ENCODE data around the gene SFSWAP.

Gene SFSWAP

DNA sequence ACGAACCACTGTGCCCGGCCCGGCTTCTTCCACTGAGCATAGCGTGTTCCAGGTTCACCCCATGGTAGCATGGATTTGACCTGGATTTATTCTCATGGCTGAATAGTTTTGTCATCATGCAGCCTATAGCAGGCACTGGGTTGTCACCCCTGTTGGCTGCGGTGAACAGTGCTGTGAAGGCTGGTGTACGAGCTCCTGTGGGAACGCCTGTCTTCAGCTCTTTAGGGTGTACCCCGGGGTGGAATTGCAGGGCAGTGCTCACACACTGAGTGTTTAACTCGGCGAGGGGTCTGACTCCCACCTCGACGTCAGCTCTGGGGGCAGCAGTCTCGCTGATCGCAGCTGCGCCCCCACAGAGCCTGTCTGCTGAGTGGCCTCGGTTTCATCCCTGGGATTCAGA lies 132.6 kb downstream of the SFSWAP start:
- DNase-seq (ENCODE audit: low read depth in 1 of 2, low spot score in 1 of 2) = no peak
- TF ChIP-seq SPI1 (IDR thresholded peaks at IDR 0.05; ENCODE audit: borderline replicate concordance, low read depth) = no peak
- TF ChIP-seq GABPA (IDR thresholded peaks at IDR 0.05; ENCODE audit: low read depth) = no peak
- TF ChIP-seq POLR2AphosphoS5 (IDR thresholded peaks at IDR 0.05; ENCODE audit: low read depth) = no peak
- Histone ChIP-seq H3K27ac (replicated peaks) (no peak overlapping the region), H3K27me3 (ENCODE audit: insufficient read depth, poor library complexity, severe bottlenecking) (no peaks in the 10 kb centered on the region), H3K4me3 (replicated peaks; ENCODE audit: insufficient read depth, low read length) (no peak overlapping the region)

DNA sequence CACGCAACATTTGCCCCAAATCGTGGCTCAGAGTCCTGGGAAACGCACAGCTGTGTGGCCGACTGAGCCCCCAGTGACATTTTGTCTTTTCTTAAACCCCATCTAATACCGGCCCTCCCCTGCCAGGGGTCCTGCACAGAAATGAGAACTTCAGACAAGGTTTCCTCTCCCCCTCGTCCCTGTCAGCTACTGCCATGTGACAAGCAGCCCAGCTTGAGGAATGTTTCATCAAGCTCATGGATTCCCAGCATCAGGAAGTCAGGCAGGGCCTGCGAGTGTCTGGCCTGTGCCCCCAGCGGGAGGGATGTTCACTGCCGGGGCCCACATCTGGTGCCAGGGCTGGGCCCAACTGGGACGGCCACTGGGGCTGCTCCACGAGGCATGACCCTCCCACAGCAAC lies 133.2 kb downstream of the SFSWAP start:
- H3K27ac ChIP-seq (replicated peaks) = no peak overlapping the region
- H3K27me3 ChIP-seq (ENCODE audit: insufficient read depth, poor library complexity, severe bottlenecking) = no peaks in the 10 kb centered on the region
- TF ChIP-seq SPI1 (IDR thresholded peaks at IDR 0.05; ENCODE audit: borderline replicate concordance, low read depth) (no peak), GABPA (IDR thresholded peaks at IDR 0.05; ENCODE audit: low read depth) (no peak), POLR2AphosphoS5 (IDR thresholded peaks at IDR 0.05; ENCODE audit: low read depth) (no peak)
- TF ChIP-seq, protein P1, sequence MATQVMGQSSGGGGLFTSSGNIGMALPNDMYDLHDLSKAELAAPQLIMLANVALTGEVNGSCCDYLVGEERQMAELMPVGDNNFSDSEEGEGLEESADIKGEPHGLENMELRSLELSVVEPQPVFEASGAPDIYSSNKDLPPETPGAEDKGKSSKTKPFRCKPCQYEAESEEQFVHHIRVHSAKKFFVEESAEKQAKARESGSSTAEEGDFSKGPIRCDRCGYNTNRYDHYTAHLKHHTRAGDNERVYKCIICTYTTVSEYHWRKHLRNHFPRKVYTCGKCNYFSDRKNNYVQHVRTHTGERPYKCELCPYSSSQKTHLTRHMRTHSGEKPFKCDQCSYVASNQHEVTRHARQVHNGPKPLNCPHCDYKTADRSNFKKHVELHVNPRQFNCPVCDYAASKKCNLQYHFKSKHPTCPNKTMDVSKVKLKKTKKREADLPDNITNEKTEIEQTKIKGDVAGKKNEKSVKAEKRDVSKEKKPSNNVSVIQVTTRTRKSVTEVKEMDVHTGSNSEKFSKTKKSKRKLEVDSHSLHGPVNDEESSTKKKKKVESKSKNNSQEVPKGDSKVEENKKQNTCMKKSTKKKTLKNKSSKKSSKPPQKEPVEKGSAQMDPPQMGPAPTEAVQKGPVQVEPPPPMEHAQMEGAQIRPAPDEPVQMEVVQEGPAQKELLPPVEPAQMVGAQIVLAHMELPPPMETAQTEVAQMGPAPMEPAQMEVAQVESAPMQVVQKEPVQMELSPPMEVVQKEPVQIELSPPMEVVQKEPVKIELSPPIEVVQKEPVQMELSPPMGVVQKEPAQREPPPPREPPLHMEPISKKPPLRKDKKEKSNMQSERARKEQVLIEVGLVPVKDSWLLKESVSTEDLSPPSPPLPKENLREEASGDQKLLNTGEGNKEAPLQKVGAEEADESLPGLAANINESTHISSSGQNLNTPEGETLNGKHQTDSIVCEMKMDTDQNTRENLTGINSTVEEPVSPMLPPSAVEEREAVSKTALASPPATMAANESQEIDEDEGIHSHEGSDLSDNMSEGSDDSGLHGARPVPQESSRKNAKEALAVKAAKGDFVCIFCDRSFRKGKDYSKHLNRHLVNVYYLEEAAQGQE (IDR thresholded peaks at IDR 0.05; ENCODE audit: insufficient replicate concordance, low read depth) = no peak
- TF ChIP-seq, protein P2, sequence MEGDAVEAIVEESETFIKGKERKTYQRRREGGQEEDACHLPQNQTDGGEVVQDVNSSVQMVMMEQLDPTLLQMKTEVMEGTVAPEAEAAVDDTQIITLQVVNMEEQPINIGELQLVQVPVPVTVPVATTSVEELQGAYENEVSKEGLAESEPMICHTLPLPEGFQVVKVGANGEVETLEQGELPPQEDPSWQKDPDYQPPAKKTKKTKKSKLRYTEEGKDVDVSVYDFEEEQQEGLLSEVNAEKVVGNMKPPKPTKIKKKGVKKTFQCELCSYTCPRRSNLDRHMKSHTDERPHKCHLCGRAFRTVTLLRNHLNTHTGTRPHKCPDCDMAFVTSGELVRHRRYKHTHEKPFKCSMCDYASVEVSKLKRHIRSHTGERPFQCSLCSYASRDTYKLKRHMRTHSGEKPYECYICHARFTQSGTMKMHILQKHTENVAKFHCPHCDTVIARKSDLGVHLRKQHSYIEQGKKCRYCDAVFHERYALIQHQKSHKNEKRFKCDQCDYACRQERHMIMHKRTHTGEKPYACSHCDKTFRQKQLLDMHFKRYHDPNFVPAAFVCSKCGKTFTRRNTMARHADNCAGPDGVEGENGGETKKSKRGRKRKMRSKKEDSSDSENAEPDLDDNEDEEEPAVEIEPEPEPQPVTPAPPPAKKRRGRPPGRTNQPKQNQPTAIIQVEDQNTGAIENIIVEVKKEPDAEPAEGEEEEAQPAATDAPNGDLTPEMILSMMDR (IDR thresholded peaks at IDR 0.05; ENCODE audit: insufficient read depth, low read length) = no peak
- H3K4me3 ChIP-seq (replicated peaks; ENCODE audit: insufficient read depth, low read length) = no peak overlapping the region
- DNase-seq (ENCODE audit: low read depth in 1 of 2, low spot score in 1 of 2) = no peak

DNA sequence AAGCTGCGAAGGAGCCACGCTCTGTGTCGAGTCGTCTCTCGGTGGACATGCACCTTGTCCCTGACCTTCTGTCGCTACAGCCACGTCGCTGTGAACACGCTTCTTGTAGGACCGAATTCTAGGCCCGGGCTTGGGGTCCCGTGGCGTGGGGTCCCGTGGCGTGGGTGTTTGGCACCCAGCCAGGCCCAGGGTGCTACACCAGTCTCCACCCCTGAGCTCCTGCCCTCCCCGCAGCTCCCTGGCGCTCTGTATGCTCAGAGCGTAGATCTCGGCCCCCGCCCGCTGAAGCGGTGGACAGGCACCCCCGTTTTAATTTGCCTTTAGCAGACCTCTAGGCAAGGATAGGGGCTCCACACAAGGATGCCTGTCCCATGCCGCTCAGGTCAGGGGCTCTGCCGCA lies 133.8 kb downstream of the SFSWAP start:
- DNase-seq (ENCODE audit: low read depth in 1 of 2, low spot score in 1 of 2) = no peak
- Histone ChIP-seq H3K4me3 (replicated peaks; ENCODE audit: insufficient read depth, low read length) (no peak overlapping the region), H3K27me3 (ENCODE audit: insufficient read depth, poor library complexity, severe bottlenecking) (no peaks in the 10 kb centered on the region), H3K27ac (replicated peaks) (no peak overlapping the region)
- TF ChIP-seq, protein P1 (IDR thresholded peaks at IDR 0.05; ENCODE audit: insufficient replicate concordance, low read depth) = no peak
- TF ChIP-seq, protein P2 (IDR thresholded peaks at IDR 0.05; ENCODE audit: insufficient read depth, low read length) = no peak
- TF ChIP-seq SPI1 (IDR thresholded peaks at IDR 0.05; ENCODE audit: borderline replicate concordance, low read depth) (no peak), GABPA (IDR thresholded peaks at IDR 0.05; ENCODE audit: low read depth) (no peak), POLR2AphosphoS5 (IDR thresholded peaks at IDR 0.05; ENCODE audit: low read depth) (no peak)

DNA sequence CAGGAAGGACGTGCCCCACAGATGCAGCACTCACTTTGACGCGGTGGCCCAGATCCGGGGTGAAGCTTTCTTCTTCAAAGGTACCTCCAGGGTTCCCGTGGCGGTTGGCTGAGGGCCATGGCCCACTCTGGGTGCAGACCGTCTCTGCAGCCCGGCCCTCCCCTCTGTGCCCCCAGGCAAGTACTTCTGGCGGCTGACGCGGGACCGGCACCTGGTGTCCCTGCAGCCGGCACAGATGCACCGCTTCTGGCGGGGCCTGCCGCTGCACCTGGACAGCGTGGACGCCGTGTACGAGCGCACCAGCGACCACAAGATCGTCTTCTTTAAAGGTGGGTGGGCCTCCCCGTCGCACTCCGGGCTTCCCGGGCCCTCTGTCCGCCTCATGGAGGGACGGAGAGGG lies 134.2 kb downstream of the SFSWAP start:
- TF ChIP-seq, protein P1 (IDR thresholded peaks at IDR 0.05; ENCODE audit: insufficient replicate concordance, low read depth) = no peak
- no peak for TF ChIP-seq SPI1 (IDR thresholded peaks at IDR 0.05; ENCODE audit: borderline replicate concordance, low read depth)
- no peak for TF ChIP-seq GABPA (IDR thresholded peaks at IDR 0.05; ENCODE audit: low read depth)
- no peak for TF ChIP-seq POLR2AphosphoS5 (IDR thresholded peaks at IDR 0.05; ENCODE audit: low read depth)
- TF ChIP-seq, protein P2 (IDR thresholded peaks at IDR 0.05; ENCODE audit: insufficient read depth, low read length) = no peak
- Histone ChIP-seq H3K27me3 (ENCODE audit: insufficient read depth, poor library complexity, severe bottlenecking) (no peaks in the 10 kb centered on the region), H3K4me3 (replicated peaks; ENCODE audit: insufficient read depth, low read length) (no peak overlapping the region), H3K27ac (replicated peaks) (no peak overlapping the region)
- DNase-seq (ENCODE audit: low read depth in 1 of 2, low spot score in 1 of 2) = no peak

Data from HL-60 (cell line).